PC-9 (cell line): Measurements from ENCODE around the gene GALK1. TPM values are rescaled to one million over a fixed set of nuclear protein-coding genes. Genes with fewer than 3 reads are reported as not detected.

Source experiments
- BruUV-seq: library from RNA; stranded (reverse); fragments of 400-500 nt; replicated peaks from 2 replicates; lab custom pipeline; 2021; lab: Mats Ljungman, UMichigan
- CTCF ChIA-PET: fragments of 300-600 bp; sonication (Branson Sonifier 250); formaldehyde crosslinking; loops from one replicate; lab custom pipeline; 2022; ENCODE audit warnings: antibody characterized with exemption; lab: Charles Lee
- POLR2A ChIA-PET: fragments of 300-600 bp; sonication (Branson Sonifier 250); formaldehyde crosslinking; loops from one replicate; lab custom pipeline; 2022; ENCODE audit warnings: antibody characterized with exemption; ENCODE audit not compliant: unreplicated experiment; lab: Charles Lee
- DNase-seq, 2 experiments: peaks; one replicate each; pipeline versions ENCODE4 v3.0.0 to v3.0.0-alpha.2; 2015 to 2022; ENCODE audit warnings: mixed read lengths in 1 of 2
- H2AFZ ChIP-seq: fragments of 200-600 bp; sonication (generic); 2 replicates; pipeline ENCODE4 v1.8.1; 2017; ENCODE audit warnings: antibody characterized with exemption
- H3F3A ChIP-seq: fragments of 200-600 bp; sonication (generic); 2 replicates; pipeline ENCODE4 v1.8.1; 2017; ENCODE audit warnings: antibody characterized with exemption, mild to moderate bottlenecking, low read depth; ENCODE audit not compliant: insufficient read depth
- H3K27ac ChIP-seq: fragments of 200-600 bp; sonication (generic); 2 replicates; pipeline ENCODE4 v1.6.1; 2016; ENCODE audit warnings: mixed run types
- H3K27me3 ChIP-seq: fragments of 200-600 bp; sonication (generic); 2 replicates; pipeline ENCODE4 v1.6.1; 2016; ENCODE audit warnings: low read depth, mixed run types; ENCODE audit not compliant: insufficient read depth
- H3K36me3 ChIP-seq: fragments of 200-600 bp; sonication (generic); 2 replicates; pipeline ENCODE4 v1.6.1; 2016; ENCODE audit warnings: low read depth, mixed run types
- H3K4me1 ChIP-seq: fragments of 200-600 bp; sonication (generic); replicated peaks from 2 replicates; pipeline ENCODE4 v1.6.1; 2016; ENCODE audit warnings: mixed run types; ENCODE audit not compliant: insufficient read depth
- H3K4me2 ChIP-seq: fragments of 200-600 bp; sonication (generic); 2 replicates; pipeline ENCODE4 v1.6.1; 2017; ENCODE audit warnings: mixed run types
- H3K4me3 ChIP-seq: fragments of 200-600 bp; sonication (generic); 2 replicates; pipeline ENCODE4 v1.6.1; 2016; ENCODE audit warnings: mixed run types
- H3K79me2 ChIP-seq: fragments of 200-600 bp; sonication (generic); 2 replicates; pipeline ENCODE4 v1.6.1; 2017; ENCODE audit warnings: low read depth, mixed run types
- H3K9me2 ChIP-seq: fragments of 200-600 bp; sonication (generic); 2 replicates; pipeline ENCODE4 v1.8.1; 2017; ENCODE audit warnings: mild to moderate bottlenecking; ENCODE audit not compliant: insufficient read depth
- H3K9me3 ChIP-seq: fragments of 200-600 bp; sonication (generic); 2 replicates; pipeline ENCODE4 v1.8.1; 2016; ENCODE audit warnings: low read depth; ENCODE audit not compliant: insufficient read depth
- H4K20me1 ChIP-seq: fragments of 200-600 bp; sonication (generic); 2 replicates; pipeline ENCODE4 v1.8.1; 2017; ENCODE audit not compliant: insufficient read depth
- EZH2 ChIP-seq: fragments of 200-600 bp; sonication (generic); IDR thresholded peaks from 2 replicates; pipeline ENCODE4 v1.8.0; 2017; ENCODE audit warnings: antibody characterized with exemption, low read depth
- intact Hi-C: fragments of 100-400 bp; cut with micrococcal nuclease; formaldehyde crosslinking; loops from one replicate; pipeline ENCODE4 v1.10.0; 2022; ENCODE audit not compliant: unreplicated experiment
- total RNA-seq: library from RNA; stranded (reverse); gene quantifications from 2 replicates; pipeline ENCODE4 v1.2.3, GENCODE V29; 2021
- TF ChIP-seq, protein P1 (sequence below): fragments of 200-600 bp; sonication (generic); conservative IDR thresholded peaks from 2 replicates; pipeline ENCODE4 v1.6.1; 2017; ENCODE audit warnings: mixed run types, antibody characterized with exemption, mild to moderate bottlenecking, moderate library complexity

GALK1 gene
- total RNA-seq, 1 experiment from 2014 or later: 12.8 TPM

DNA sequence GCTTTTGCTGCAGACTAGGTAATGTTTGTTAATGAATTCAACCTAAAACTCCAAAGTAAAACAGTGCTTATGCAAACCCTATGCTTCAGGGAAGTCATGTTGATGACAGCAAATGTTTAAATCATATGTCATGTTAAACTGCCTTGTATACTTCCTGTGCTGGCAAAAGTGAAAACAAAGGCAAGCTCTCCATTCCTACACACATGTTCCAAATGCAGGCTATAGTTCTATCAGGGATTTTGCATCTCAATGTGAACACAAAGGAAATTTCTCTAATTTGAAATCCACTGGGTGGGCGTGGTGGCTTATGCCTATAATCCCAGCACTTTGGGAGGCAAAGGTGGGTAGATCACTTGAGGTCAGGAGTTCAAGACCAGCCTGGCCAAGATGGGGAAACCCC, 38.9 kb upstream of the GALK1 start:
- H3K4me2 ChIP-seq: no peak overlapping the region
- no peaks in the 10 kb centered on the region for H3K4me1 ChIP-seq
- H3K27ac ChIP-seq: no peak overlapping the region
- H3K79me2 ChIP-seq: no peaks in the 10 kb centered on the region
- CTCF ChIA-PET: no interaction called here
- no TSS peak for BruUV-seq
- no peak overlapping the region for H2AFZ ChIP-seq
- H3K9me2 ChIP-seq: no peaks in the 10 kb centered on the region
- H3K36me3 ChIP-seq: no peaks in the 10 kb centered on the region
- POLR2A ChIA-PET: no interaction called here
- no peak for DNase-seq
- no peak for TF ChIP-seq EZH2
- TF ChIP-seq, protein P1, sequence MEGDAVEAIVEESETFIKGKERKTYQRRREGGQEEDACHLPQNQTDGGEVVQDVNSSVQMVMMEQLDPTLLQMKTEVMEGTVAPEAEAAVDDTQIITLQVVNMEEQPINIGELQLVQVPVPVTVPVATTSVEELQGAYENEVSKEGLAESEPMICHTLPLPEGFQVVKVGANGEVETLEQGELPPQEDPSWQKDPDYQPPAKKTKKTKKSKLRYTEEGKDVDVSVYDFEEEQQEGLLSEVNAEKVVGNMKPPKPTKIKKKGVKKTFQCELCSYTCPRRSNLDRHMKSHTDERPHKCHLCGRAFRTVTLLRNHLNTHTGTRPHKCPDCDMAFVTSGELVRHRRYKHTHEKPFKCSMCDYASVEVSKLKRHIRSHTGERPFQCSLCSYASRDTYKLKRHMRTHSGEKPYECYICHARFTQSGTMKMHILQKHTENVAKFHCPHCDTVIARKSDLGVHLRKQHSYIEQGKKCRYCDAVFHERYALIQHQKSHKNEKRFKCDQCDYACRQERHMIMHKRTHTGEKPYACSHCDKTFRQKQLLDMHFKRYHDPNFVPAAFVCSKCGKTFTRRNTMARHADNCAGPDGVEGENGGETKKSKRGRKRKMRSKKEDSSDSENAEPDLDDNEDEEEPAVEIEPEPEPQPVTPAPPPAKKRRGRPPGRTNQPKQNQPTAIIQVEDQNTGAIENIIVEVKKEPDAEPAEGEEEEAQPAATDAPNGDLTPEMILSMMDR: no peak
- no peak overlapping the region for H3K4me3 ChIP-seq
- peaks cover 4% of the 10 kb centered on the region; the same call in 1 of the 2 replicates for H3F3A ChIP-seq
- H3K27me3 ChIP-seq: no peaks in the 10 kb centered on the region
- 0 out of 2 replicates have a peak, but pooled peaks cover 6% of the 10 kb centered on the region for H4K20me1 ChIP-seq
- H3K9me3 ChIP-seq: no peaks in the 10 kb centered on the region
- intact Hi-C loops: no loop called here

- no TSS peak for BruUV-seq
- Histone ChIP-seq H3K27ac (no peak overlapping the region), H3K4me1 (no peaks in the 10 kb centered on the region), H3K4me2 (no peak overlapping the region), H4K20me1 (peaks cover 16% of the 10 kb centered on the region), H3K9me2 (no peaks in the 10 kb centered on the region), H3K4me3 (no peak overlapping the region), H3K79me2 (peaks cover 15% of the 10 kb centered on the region; the same call in 1 of the 2 replicates), H3K36me3 (peaks cover 15% of the 10 kb centered on the region), H3F3A (0 out of 2 replicates have a peak, but pooled peaks cover 3% of the 10 kb centered on the region), H3K9me3 (no peaks in the 10 kb centered on the region), H2AFZ (no peak overlapping the region), H3K27me3 (no peaks in the 10 kb centered on the region)
- no peak for TF ChIP-seq EZH2
- DNase-seq: no peak
- intact Hi-C loops: no loop called here
- CTCF ChIA-PET: no interaction called here
- POLR2A ChIA-PET: no interaction called here
These were observed 34.4 kb upstream of the GALK1 start for GRCh38 chr17:75799402-75799801.

DNA sequence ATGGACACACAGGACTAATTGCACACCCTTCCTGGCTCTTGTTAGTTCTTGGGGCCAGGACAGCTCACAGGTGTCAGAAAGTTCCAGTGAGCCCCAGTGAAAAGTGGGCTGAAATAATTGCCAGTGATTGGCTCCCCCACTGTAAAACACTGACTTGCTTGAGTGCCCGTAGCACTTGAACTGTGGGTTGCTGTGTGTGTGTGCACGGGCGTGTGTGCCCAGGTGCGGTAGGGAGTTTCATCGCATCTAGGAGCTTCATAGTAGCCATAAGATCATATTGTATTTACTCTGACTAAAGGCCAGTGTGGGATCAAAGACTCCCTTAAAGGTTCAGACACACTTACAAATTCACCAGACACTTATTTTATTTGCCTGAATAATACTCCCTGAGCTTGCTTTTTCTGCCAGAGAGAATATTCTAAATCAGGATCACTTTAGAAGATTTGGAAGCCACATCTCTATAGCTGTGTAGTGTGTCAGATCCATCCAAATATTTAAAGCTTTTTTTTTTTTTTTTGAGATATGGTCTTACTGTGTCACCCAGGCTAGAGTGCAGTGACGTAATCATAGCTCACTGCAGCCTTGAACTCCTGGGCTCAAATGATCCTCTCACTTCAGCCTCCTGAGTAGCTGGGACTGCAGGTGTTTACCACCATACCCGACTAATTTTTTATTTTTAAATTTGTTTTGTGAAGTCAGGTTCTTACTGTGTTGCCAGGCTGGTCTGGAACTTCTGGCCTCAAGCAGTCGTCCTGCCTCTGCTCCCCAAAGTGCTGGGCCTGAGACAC, 31.0 kb upstream of the GALK1 start:
- H3K4me1 ChIP-seq: no peaks in the 10 kb centered on the region
- TF ChIP-seq EZH2: no peak
- TF ChIP-seq, protein P1: no peak
- H3K27ac ChIP-seq: no peak overlapping the region
- peaks cover 18% of the 10 kb centered on the region for H4K20me1 ChIP-seq
- H3K4me3 ChIP-seq: no peak overlapping the region
- POLR2A ChIA-PET: no interaction called here
- no peaks in the 10 kb centered on the region for H3K27me3 ChIP-seq
- 0 out of 2 replicates have a peak, but pooled peaks cover 3% of the 10 kb centered on the region for H3F3A ChIP-seq
- DNase-seq: no peak
- no peak overlapping the region for H2AFZ ChIP-seq
- BruUV-seq: no TSS peak
- CTCF ChIA-PET: interaction anchor here (0.6 to 1.0 kb wide), 2 partner anchors 9 to 51 kb away, joined by 3 to 13 read pairs; no protein-coding TSS in a partner anchor
- H3K36me3 ChIP-seq: peaks cover 32% of the 10 kb centered on the region
- peaks cover 39% of the 10 kb centered on the region; the same call in 1 of the 2 replicates for H3K79me2 ChIP-seq
- H3K9me2 ChIP-seq: no peaks in the 10 kb centered on the region
- H3K9me3 ChIP-seq: no peaks in the 10 kb centered on the region
- intact Hi-C loops: no loop called here
- H3K4me2 ChIP-seq: no peak overlapping the region
